Upper lobe of left lung (tissue), 6 donors: ENCODE results near the gene PELO. TPM values are rescaled to one million over a fixed set of nuclear protein-coding genes. Genes with fewer than 3 reads are reported as not detected.
A peak's percentile ranks its signal among the peaks of the same experiment; 100 is the strongest.

ENCODE experiments used
- ATAC-seq, 2 donors: fragments of 200-7000 bp; cut with Tn5 transposase; one replicate each; pipeline ENCODE4 v1.9.1; 2022; ENCODE audit warnings: mild to moderate bottlenecking in 2 of 2, moderate library complexity in 2 of 2; ENCODE audit not compliant: low FRiP score in 2 of 2
- DNase-seq, 2 donors: peaks; one replicate each; pipeline ENCODE4 v3.0.0-alpha.2; 2019 to 2020
- H3K27ac ChIP-seq, 4 donors: fragments of 200-600 bp; sonication (generic); one replicate each; pipeline ENCODE4 v1.5.1; 2016 to 2019
- H3K27me3 ChIP-seq, 4 donors: fragments of 200-600 bp; sonication (generic); one replicate each; pipeline ENCODE4 v1.5.1; 2017 to 2019
- H3K36me3 ChIP-seq, 4 donors: fragments of 200-600 bp; sonication (generic); one replicate each; pipeline ENCODE4 v1.5.1; 2016 to 2019
- H3K4me1 ChIP-seq, 4 donors: fragments of 200-600 bp; sonication (generic); one replicate each; pipeline ENCODE4 v1.5.1; 2018 to 2019
- H3K4me3 ChIP-seq, 4 donors: fragments of 200-600 bp; sonication (generic); one replicate each; pipeline ENCODE4 v1.5.1; 2017 to 2019; ENCODE audit warnings: mild to moderate bottlenecking in 2 of 4, moderate library complexity in 1 of 4
- H3K9me3 ChIP-seq, 4 donors: fragments of 200-600 bp; sonication (generic); one replicate each; pipeline ENCODE4 v1.5.1; 2018 to 2019
- EP300 ChIP-seq, 4 donors: sonication (generic); formaldehyde crosslinking; IDR thresholded peaks; one replicate each; pipeline ENCODE4 v1.5.1; 2017; ENCODE audit warnings: antibody characterized with exemption in 4 of 4, control low read depth in 2 of 4
- POLR2A ChIP-seq, 4 donors: fragments of 450-650 bp; IDR thresholded peaks; one replicate each; pipeline ENCODE4 v1.5.1; 2016 to 2017; ENCODE audit warnings: antibody characterized with exemption in 4 of 4, mild to moderate bottlenecking in 2 of 4
- POLR2AphosphoS5 ChIP-seq, 2 donors: sonication (generic); formaldehyde crosslinking; IDR thresholded peaks; one replicate each; pipeline ENCODE4 v1.5.1; 2017; ENCODE audit warnings: antibody characterized with exemption in 2 of 2
- WGBS, 2 donors: methylation state at CpG; one replicate each; pipeline ENCODE4 v1.1.5; 2017 to 2018; 5-methylcytosine and 5-hydroxymethylcytosine counted together
- total RNA-seq, 6 donors: library from RNA; depleted of rRNA in 4 of 6; stranded (reverse); fragments of >200 nt in 4 of 6; gene quantifications; one replicate each; pipeline versions ENCODE4 v1.1.0 to v1.2.1, GENCODE V29; 2016 to 2021
- TF ChIP-seq, protein P1 (sequence below), 6 experiments: fragments of 450-650 bp in 4 of 6; fragments of 200-600 bp in 2 of 6; sonication (generic) in 2 of 6; IDR thresholded peaks; one replicate each; pipeline ENCODE4 v1.5.1; 2016 to 2019; ENCODE audit warnings: antibody characterized with exemption in 6 of 6
- donor health status: DM: no; HTN: no; CAD: no; lungs with moderate emphysema.
- donor health status: DM: no; HTN: yes; CAD: no; lungs with severe emphysema.

Gene PELO
- total RNA-seq, 6 donors from 2014 or later: 15.0 to 42.3 (median 28.7) TPM

DNA sequence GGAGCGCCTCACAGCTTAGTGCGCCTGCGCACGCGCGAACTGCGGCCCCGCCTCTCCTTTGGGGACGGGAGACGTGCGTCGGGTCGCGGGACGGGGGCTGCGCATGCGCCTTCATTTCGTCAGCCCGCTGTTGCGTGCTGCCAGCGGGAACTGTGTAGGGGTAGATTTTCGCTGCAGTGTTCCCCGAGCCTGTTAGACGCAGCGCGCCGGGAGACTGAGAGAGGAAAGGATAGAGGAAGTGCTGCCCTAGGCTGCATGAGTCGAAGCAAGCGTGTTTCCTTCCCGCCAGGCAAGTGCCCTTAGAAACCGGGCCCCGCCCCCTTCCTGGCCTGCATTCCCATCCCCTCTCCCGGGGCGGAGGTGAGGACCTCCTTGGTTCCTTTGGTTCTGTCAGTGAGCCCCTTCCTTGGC is 12.3 kb downstream of the PELO start:
- TF ChIP-seq POLR2A (IDR thresholded peaks at IDR 0.05) (peak in 3 of 4 donors; percentile 52 to 83 (median 81)), POLR2AphosphoS5 (IDR thresholded peaks at IDR 0.05) (peak; percentile 48 to 84), EP300 (IDR thresholded peaks at IDR 0.05) (no peak)
- TF ChIP-seq, protein P1, sequence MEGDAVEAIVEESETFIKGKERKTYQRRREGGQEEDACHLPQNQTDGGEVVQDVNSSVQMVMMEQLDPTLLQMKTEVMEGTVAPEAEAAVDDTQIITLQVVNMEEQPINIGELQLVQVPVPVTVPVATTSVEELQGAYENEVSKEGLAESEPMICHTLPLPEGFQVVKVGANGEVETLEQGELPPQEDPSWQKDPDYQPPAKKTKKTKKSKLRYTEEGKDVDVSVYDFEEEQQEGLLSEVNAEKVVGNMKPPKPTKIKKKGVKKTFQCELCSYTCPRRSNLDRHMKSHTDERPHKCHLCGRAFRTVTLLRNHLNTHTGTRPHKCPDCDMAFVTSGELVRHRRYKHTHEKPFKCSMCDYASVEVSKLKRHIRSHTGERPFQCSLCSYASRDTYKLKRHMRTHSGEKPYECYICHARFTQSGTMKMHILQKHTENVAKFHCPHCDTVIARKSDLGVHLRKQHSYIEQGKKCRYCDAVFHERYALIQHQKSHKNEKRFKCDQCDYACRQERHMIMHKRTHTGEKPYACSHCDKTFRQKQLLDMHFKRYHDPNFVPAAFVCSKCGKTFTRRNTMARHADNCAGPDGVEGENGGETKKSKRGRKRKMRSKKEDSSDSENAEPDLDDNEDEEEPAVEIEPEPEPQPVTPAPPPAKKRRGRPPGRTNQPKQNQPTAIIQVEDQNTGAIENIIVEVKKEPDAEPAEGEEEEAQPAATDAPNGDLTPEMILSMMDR (IDR thresholded peaks at IDR 0.05): peak in 1 of 6 experiments; percentile 12
- DNase-seq (peak; percentile 95 to 100), ATAC-seq (peak; percentile 96 to 97)
- H3K9me3 ChIP-seq: no peaks in the 10 kb centered on the region
- no peaks in the 10 kb centered on the region for H3K27me3 ChIP-seq
- H3K4me1 ChIP-seq: peaks cover 50 to 72% (median 61%) of the 10 kb centered on the region in 4 donors
- H3K36me3 ChIP-seq: peaks cover 0 to 14% (median 0%) of the 10 kb centered on the region in 4 donors
- WGBS, 2 donors: 0 to 1% methylated on average over 10 to 34 of the region's 34 CpGs
- peak overlapping the region; percentile 90 to 93 (median 92) for H3K27ac ChIP-seq
- peak overlapping the region; percentile 60 to 74 (median 68) for H3K4me3 ChIP-seq

DNA sequence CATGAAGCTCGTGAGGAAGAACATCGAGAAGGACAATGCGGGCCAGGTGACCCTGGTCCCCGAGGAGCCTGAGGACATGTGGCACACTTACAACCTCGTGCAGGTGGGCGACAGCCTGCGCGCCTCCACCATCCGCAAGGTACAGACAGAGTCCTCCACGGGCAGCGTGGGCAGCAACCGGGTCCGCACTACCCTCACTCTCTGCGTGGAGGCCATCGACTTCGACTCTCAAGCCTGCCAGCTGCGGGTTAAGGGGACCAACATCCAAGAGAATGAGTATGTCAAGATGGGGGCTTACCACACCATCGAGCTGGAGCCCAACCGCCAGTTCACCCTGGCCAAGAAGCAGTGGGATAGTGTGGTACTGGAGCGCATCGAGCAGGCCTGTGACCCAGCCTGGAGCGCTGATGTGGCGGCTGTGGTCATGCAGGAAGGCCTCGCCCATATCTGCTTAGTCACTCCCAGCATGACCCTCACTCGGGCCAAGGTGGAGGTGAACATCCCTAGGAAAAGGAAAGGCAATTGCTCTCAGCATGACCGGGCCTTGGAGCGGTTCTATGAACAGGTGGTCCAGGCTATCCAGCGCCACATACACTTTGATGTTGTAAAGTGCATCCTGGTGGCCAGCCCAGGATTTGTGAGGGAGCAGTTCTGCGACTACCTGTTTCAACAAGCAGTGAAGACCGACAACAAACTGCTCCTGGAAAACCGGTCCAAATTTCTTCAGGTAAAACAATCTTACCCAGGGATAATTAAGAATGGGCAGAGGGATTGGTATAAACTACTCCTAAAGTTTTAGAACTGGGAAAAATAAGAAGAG is 12.9 kb downstream of the PELO start:
- Histone ChIP-seq H3K9me3 (no peaks in the 10 kb centered on the region), H3K27me3 (no peaks in the 10 kb centered on the region), H3K27ac (peak overlapping the region; percentile 90 to 93 (median 92)), H3K36me3 (peaks cover 0 to 14% (median 0%) of the 10 kb centered on the region in 4 donors), H3K4me1 (peaks cover 54 to 78% (median 66%) of the 10 kb centered on the region in 4 donors), H3K4me3 (peak overlapping the region; percentile 60 to 74 (median 68))
- peak; percentile 87 to 92 for ATAC-seq
- TF ChIP-seq POLR2A (IDR thresholded peaks at IDR 0.05): peak in 2 of 4 donors; percentile 26 to 27
- TF ChIP-seq, protein P1 (IDR thresholded peaks at IDR 0.05): peak in 1 of 6 experiments; percentile 23
- TF ChIP-seq EP300 (IDR thresholded peaks at IDR 0.05): no peak
- TF ChIP-seq POLR2AphosphoS5 (IDR thresholded peaks at IDR 0.05): peak; percentile 29 to 74
- WGBS, 2 donors: 2 to 6% methylated on average over 11 to 30 of the region's 31 CpGs
- peak; percentile 82 to 86 for DNase-seq

DNA sequence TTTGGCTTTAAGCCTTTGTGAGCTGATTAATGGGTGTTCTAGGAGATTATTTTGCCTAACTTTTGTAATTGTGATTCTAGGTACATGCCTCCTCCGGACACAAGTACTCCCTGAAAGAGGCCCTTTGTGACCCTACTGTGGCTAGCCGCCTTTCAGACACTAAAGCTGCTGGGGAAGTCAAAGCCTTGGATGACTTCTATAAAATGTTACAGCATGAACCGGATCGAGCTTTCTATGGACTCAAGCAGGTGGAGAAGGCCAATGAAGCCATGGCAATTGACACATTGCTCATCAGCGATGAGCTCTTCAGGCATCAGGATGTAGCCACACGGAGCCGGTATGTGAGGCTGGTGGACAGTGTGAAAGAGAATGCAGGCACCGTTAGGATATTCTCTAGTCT is 13.6 kb downstream of the PELO start:
- TF ChIP-seq POLR2AphosphoS5 (IDR thresholded peaks at IDR 0.05) (peak in 1 of 2 donors; percentile 29), POLR2A (IDR thresholded peaks at IDR 0.05) (no peak)
- H3K4me1 ChIP-seq: peaks cover 54 to 82% (median 67%) of the 10 kb centered on the region in 4 donors
- peak in 1 of 2 donors; percentile 22 for DNase-seq
- ATAC-seq: no peak
- H3K4me3 ChIP-seq: peak overlapping the region; percentile 60 to 74 (median 68)
- H3K27me3 ChIP-seq: no peaks in the 10 kb centered on the region
- peak overlapping the region; percentile 90 to 93 (median 92) for H3K27ac ChIP-seq
- no peaks in the 10 kb centered on the region for H3K9me3 ChIP-seq
- WGBS, 2 donors: 37 to 53% methylated on average over 8 of the region's 8 CpGs
- H3K36me3 ChIP-seq: peaks cover 0 to 14% (median 0%) of the 10 kb centered on the region in 4 donors

DNA sequence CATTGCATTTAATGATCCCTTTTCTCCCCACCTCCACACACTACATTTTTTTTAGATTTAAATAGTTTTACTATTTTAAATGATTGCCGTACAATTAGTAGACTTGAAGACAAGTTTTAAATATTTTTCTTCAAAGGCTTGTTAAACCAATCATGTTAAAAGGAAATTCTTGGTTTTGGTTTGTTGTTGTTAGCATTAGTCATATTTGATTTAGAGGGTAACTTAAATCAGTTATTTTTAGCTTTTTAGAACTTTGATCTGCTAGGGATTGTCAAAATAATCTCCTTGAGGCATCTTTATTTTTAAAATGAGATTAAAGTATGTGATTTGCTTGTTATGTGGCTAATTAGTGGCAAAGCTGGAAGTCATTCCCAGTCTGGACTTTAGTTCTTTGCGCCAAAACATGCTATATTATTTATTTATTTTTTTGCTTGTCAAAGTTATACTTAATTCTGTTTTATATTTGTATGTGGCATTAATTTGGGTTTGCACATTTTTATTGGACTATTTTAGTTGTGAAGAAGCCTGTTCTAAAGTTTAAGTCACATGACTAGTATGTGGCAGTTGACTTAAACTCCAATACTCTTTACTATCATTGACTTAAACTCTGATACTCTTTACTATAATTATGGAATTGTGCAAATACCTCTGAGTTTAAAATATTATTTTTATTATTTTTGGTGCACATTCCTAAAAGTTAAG is 14.7 kb downstream of the PELO start:
- H3K36me3 ChIP-seq: peaks cover 0 to 14% (median 0%) of the 10 kb centered on the region in 4 donors
- peak overlapping the region in 3 of 4 donors; percentile 90 to 93 (median 93) for H3K27ac ChIP-seq
- H3K9me3 ChIP-seq: no peaks in the 10 kb centered on the region
- H3K27me3 ChIP-seq: no peaks in the 10 kb centered on the region
- 64 to 66% methylated on average over 2 of the region's 2 CpGs for WGBS, 2 donors
- ATAC-seq: no peak
- no peak for TF ChIP-seq EP300 (IDR thresholded peaks at IDR 0.05)
- TF ChIP-seq POLR2AphosphoS5 (IDR thresholded peaks at IDR 0.05): no peak
- TF ChIP-seq POLR2A (IDR thresholded peaks at IDR 0.05): no peak
- TF ChIP-seq, protein P1 (IDR thresholded peaks at IDR 0.05): no peak
- peak overlapping the region in 3 of 4 donors; percentile 60 to 74 (median 65) for H3K4me3 ChIP-seq
- peaks cover 58 to 83% (median 62%) of the 10 kb centered on the region in 4 donors for H3K4me1 ChIP-seq
- DNase-seq: no peak

DNA sequence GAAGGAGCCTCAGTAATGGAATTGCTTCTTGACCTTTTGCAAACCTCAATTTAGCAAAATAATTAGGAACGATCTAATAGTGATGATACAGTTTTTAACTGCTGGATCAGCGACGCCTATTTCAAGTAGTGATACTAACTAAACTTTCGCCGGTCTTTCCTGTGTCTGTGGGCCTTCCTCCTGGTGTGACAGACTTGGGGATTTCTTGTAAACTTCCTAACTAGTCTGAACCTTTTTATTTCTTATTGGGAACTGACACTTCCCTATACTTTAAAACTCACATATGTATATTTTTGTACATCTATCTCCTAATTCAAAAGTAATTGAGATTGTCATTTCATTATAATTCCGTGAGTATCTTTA is 15.2 kb downstream of the PELO start:
- 40 to 51% methylated on average over 6 of the region's 6 CpGs for WGBS, 2 donors
- Histone ChIP-seq H3K4me1 (peaks cover 61 to 85% (median 65%) of the 10 kb centered on the region in 4 donors), H3K4me3 (peak overlapping the region in 3 of 4 donors; percentile 60 to 74 (median 65)), H3K27ac (peak overlapping the region in 3 of 4 donors; percentile 90 to 93 (median 93)), H3K36me3 (peaks cover 0 to 14% (median 0%) of the 10 kb centered on the region in 4 donors), H3K9me3 (no peaks in the 10 kb centered on the region), H3K27me3 (no peaks in the 10 kb centered on the region)
- TF ChIP-seq POLR2A (IDR thresholded peaks at IDR 0.05): no peak
- TF ChIP-seq POLR2AphosphoS5 (IDR thresholded peaks at IDR 0.05): no peak
- TF ChIP-seq, protein P1 (IDR thresholded peaks at IDR 0.05): no peak
- TF ChIP-seq EP300 (IDR thresholded peaks at IDR 0.05): no peak
- no peak for ATAC-seq
- no peak for DNase-seq
